Thoracic aorta (tissue), 2 donors: ENCODE measurements around the gene SCEL. TPM values are rescaled to one million over a fixed set of nuclear protein-coding genes. Genes with fewer than 3 reads are reported as not detected.
"Not testable (repeated sequence)": the region's sequence is repeated elsewhere in the genome, so short reads cannot be mapped to it uniquely, and the experiment has no call there.

ENCODE experiments used
- ATAC-seq: fragments of 150-250 bp; one replicate; pipeline ENCODE4 v1.8.0; 2017; ENCODE audit warnings: low read depth; ENCODE audit not compliant: insufficient number of reproducible peaks, low FRiP score
- DNase-seq: peaks from one replicate; pipeline ENCODE4 v3.0.0-alpha.2; 2020; ENCODE audit warnings: low spot score
- H3K27ac ChIP-seq, 2 donors: fragments of 200-600 bp; sonication (generic); 1 replicate in 1 of 2; 2 replicates in 1 of 2; pipeline ENCODE4 v1.5.1; 2016; ENCODE audit warnings: mild to moderate bottlenecking in 2 of 2, moderate library complexity in 2 of 2
- H3K27me3 ChIP-seq: fragments of 200-600 bp; sonication (generic); replicated peaks from 2 replicates; pipeline ENCODE4 v1.6.0; 2016; ENCODE audit warnings: mild to moderate bottlenecking; ENCODE audit not compliant: insufficient read depth
- H3K36me3 ChIP-seq: fragments of 200-600 bp; sonication (generic); one replicate; pipeline ENCODE4 v1.5.1; 2016
- H3K4me1 ChIP-seq, 2 donors: fragments of 200-600 bp; sonication (generic); 1 replicate in 1 of 2; 2 replicates in 1 of 2; pipeline versions ENCODE4 v1.5.1 to v1.6.0; 2016; ENCODE audit warnings: low read depth in 2 of 2, mild to moderate bottlenecking in 1 of 2; ENCODE audit not compliant: control insufficient read depth in 1 of 2
- H3K4me3 ChIP-seq: fragments of 200-600 bp; sonication (generic); 2 replicates; pipeline ENCODE4 v1.5.1; 2016; ENCODE audit warnings: mild to moderate bottlenecking
- H3K9me3 ChIP-seq: fragments of 200-600 bp; sonication (generic); 2 replicates; pipeline ENCODE4 v1.5.1; 2016
- total RNA-seq, 2 donors: library from RNA; depleted of rRNA; stranded (reverse); fragments of >200 nt; gene quantifications; one replicate each; pipeline versions ENCODE4 v1.1.0 to v1.2.3, GENCODE V29; 2016
- TF ChIP-seq, protein P1 (sequence below): fragments of 200-600 bp; sonication (generic); IDR thresholded peaks from one replicate; pipeline ENCODE4 v1.5.1; 2019; ENCODE audit warnings: antibody characterized with exemption

The SCEL gene
- total RNA-seq, 2 donors from 2014 or later: 0.54 TPM; not detected in 1

DNA sequence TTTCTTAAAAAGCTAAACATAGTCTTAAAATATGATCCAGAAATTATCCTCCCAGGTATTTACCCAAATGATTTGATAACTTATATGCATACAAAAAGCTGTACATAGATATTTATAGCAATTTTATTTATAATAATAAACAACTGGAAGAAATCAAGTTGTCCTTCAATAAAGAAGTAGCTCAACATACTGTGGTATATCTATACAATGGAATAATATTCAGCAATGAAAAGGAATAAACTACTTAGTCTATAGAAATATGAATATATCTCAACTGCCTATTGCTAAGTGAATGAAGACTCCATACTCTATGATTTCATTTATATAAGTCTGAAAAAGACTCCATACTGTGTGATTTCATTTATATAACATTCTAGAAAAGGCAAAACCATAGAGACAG is 114.9 kb downstream of the SCEL start:
- Histone ChIP-seq H3K9me3 (no peaks in the 10 kb centered on the region), H3K4me1 (no peaks in the 10 kb centered on the region), H3K4me3 (no peak overlapping the region), H3K27me3 (no peaks in the 10 kb centered on the region), H3K27ac (no peak overlapping the region), H3K36me3 (no peaks in the 10 kb centered on the region)
- TF ChIP-seq, protein P1, sequence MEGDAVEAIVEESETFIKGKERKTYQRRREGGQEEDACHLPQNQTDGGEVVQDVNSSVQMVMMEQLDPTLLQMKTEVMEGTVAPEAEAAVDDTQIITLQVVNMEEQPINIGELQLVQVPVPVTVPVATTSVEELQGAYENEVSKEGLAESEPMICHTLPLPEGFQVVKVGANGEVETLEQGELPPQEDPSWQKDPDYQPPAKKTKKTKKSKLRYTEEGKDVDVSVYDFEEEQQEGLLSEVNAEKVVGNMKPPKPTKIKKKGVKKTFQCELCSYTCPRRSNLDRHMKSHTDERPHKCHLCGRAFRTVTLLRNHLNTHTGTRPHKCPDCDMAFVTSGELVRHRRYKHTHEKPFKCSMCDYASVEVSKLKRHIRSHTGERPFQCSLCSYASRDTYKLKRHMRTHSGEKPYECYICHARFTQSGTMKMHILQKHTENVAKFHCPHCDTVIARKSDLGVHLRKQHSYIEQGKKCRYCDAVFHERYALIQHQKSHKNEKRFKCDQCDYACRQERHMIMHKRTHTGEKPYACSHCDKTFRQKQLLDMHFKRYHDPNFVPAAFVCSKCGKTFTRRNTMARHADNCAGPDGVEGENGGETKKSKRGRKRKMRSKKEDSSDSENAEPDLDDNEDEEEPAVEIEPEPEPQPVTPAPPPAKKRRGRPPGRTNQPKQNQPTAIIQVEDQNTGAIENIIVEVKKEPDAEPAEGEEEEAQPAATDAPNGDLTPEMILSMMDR: no peak
- ATAC-seq (no peak), DNase-seq (no peak)

DNA sequence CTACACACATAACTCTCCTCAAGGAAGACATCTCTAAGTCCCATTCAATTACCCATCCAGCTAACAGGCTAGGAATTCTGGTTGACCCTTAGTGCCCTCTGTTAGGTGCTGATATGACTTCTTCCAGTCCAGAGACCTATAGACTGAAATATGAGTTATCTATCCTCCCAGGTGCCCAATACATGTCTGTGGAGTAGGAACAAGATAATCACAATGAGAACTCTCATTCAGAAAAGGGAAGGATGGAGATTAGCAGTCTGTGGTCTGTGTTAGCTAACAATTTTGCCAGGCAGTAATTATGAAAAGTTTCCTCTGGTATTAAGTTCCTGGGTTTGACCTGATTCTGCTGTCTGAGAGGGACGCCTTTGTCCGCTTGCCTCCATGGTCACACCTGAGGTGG is 117.8 kb downstream of the SCEL start:
- ATAC-seq (no peak), DNase-seq (no peak)
- Histone ChIP-seq H3K27ac (no peak overlapping the region), H3K9me3 (no peaks in the 10 kb centered on the region), H3K36me3 (no peaks in the 10 kb centered on the region), H3K27me3 (no peaks in the 10 kb centered on the region), H3K4me3 (no peak overlapping the region), H3K4me1 (no peaks in the 10 kb centered on the region)
- TF ChIP-seq, protein P1: no peak

DNA sequence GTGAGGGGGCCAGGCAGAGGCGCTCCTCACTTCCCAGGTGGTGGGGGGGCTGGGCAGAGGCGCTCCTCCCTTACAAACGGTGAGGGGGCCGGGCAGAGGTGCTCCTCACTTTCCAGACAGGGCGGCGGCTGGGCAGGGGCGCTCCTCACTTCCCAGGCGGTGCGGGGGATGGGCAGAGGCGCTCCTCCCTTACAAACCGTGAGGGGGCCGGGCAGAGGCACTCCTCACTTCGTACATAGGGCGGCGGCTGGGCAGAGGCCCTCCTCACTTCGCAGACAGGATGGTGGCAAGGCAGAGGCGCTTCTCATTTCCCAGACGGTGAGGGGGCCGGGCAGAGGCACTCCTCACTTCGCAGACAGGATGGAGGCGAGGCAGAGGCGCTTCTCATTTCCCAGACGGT is 124.5 kb downstream of the SCEL start:
- DNase-seq, H3K27me3 ChIP-seq, H3K4me1 ChIP-seq, H3K4me3 ChIP-seq, H3K27ac ChIP-seq, ATAC-seq, H3K36me3 ChIP-seq, H3K9me3 ChIP-seq: not testable (repeated sequence)

DNA sequence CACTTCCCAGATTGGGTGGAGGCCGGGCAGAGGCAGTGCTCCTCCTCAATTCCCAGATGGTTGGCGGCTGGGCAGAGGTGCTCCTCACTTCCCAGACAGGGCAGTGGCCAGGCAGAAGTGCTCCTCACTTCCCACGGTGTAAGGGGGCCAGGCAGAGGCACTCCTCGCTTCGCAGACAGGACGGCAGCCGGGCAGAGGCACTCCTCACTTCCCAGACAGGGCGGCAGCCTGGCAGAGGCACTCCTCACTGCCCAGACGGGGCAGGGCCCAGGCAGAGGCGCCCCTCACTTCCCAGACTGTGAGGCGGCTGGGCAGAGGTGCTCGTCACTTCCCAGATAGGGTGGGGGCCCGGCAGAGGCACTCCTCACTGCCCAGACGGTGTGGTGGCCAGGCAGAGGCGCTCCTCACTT is 125.3 kb downstream of the SCEL start:
- H3K27me3 ChIP-seq: no peaks in the 10 kb centered on the region
- DNase-seq (no peak), ATAC-seq (no peak)
- H3K36me3 ChIP-seq: no peaks in the 10 kb centered on the region
- H3K9me3 ChIP-seq: no peaks in the 10 kb centered on the region
- H3K27ac ChIP-seq: no peak overlapping the region
- H3K4me1 ChIP-seq: no peaks in the 10 kb centered on the region
- TF ChIP-seq, protein P1: no peak
- H3K4me3 ChIP-seq: no peak overlapping the region

DNA sequence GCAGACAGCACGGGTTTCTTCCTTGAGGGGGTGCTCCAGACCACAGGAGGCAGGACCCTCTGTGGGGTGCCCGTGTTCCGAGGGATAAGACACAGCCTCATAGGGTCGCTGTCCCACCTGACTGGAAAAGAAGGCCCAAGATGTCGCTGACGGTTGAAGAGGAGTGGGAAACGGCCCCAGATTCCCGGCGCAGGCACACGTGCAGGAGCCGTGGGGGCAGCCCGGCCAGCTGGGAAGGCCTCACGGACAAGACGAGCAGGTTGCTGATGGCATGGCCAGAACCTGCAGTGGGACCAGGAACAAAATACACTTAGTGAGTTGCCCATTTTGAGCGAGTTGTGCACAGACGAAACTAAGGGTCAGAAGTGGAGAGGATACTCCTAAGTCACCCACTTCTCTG is 126.8 kb downstream of the SCEL start:
- not testable (repeated sequence) for H3K9me3 ChIP-seq, H3K36me3 ChIP-seq, H3K4me3 ChIP-seq, ATAC-seq, H3K27ac ChIP-seq, H3K4me1 ChIP-seq, H3K27me3 ChIP-seq, DNase-seq

DNA sequence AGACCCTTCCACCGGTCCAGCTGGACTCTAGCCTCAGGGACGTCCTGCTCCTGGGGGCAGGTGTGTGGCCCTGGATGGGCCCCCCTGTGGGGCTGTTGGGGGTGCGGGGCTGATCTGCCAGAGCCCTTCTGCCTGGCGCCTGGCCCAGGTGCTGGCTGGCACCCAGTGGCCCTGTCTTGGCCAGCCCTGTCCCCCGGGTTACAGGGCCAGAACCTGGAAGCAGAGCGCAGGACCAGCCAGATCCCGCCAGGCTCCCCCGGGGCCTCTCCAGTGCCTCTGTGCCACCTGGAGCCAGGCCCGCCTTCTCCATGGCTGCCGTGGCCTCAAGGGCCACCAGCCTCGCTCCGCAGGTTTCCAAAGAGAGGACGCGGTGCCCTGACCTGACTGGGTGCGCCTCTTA is 127.3 kb downstream of the SCEL start:
- not testable (repeated sequence) for H3K4me1 ChIP-seq, H3K27ac ChIP-seq, H3K4me3 ChIP-seq, H3K27me3 ChIP-seq, H3K36me3 ChIP-seq, H3K9me3 ChIP-seq, DNase-seq, ATAC-seq

DNA sequence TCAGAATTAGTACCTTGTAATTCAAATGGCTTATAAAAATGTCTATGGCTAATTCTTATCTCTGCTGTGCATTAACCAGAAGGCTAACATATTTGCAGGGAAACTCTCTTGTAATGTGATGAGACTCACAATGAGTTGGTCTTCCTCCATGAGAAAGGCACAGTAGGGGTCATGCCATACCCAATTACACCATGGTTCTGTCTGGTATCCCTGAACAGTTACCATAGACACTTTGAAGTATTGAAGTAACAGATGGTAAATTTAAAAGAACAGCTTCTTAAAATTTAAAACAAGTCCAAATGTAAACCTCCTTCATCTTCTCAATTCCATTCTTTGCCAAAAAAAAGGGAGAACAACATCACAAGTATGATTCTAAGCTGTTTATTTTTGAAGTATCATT is 139.3 kb downstream of the SCEL start:
- no peak for ATAC-seq
- no peak for DNase-seq
- Histone ChIP-seq H3K27me3 (no peaks in the 10 kb centered on the region), H3K4me1 (no peaks in the 10 kb centered on the region), H3K9me3 (no peaks in the 10 kb centered on the region), H3K27ac (no peak overlapping the region), H3K4me3 (no peak overlapping the region), H3K36me3 (no peaks in the 10 kb centered on the region)
- TF ChIP-seq, protein P1: no peak
